Gastrocnemius medialis (tissue), 4 donors: ENCODE data around the gene ELMO1. TPM values are rescaled to one million over a fixed set of nuclear protein-coding genes. Genes with fewer than 3 reads are reported as not detected.

Experiments used
- ATAC-seq, 2 donors: fragments of 150-250 bp; one replicate each; pipeline ENCODE4 v1.9.1; 2016
- DNase-seq, 2 donors: peaks; one replicate each; pipeline ENCODE4 v3.0.0-alpha.2; 2019
- H3K27ac ChIP-seq, 4 donors: fragments of 200-600 bp; sonication (generic); 1 replicate in 1 of 4; 2 replicates in 3 of 4; pipeline ENCODE4 v1.5.1; 2016 to 2018; ENCODE audit warnings: mild to moderate bottlenecking in 2 of 4, moderate library complexity in 1 of 4
- H3K27me3 ChIP-seq, 3 donors: fragments of 200-600 bp; sonication (generic) in 2 of 3; 1 replicate in 1 of 3; 2 replicates in 2 of 3; pipeline versions ENCODE4 v1.5.1 to v1.6.0; 2016 to 2019; ENCODE audit warnings: mild to moderate bottlenecking in 1 of 3, moderate library complexity in 1 of 3
- H3K36me3 ChIP-seq, 2 donors: fragments of 200-600 bp; sonication (generic) in 1 of 2; one replicate each; pipeline ENCODE4 v1.5.1; 2017 to 2018
- H3K4me1 ChIP-seq, 2 donors: fragments of 200-600 bp; sonication (generic) in 1 of 2; one replicate each; pipeline ENCODE4 v1.5.1; 2016 to 2017; ENCODE audit warnings: mild to moderate bottlenecking in 2 of 2
- H3K4me3 ChIP-seq, 4 donors: fragments of 200-600 bp; sonication (generic) in 3 of 4; 1 replicate in 1 of 4; 2 replicates in 3 of 4; pipeline ENCODE4 v1.5.1; 2016 to 2019; ENCODE audit warnings: mild to moderate bottlenecking in 2 of 4
- H3K9me3 ChIP-seq, 3 donors: fragments of 200-600 bp; sonication (generic) in 2 of 3; 1 replicate in 1 of 3; 2 replicates in 2 of 3; pipeline ENCODE4 v1.5.1; 2016 to 2019
- CTCF ChIP-seq, 5 experiments: fragments of 450-650 bp in 3 of 5; fragments of 200-600 bp in 2 of 5; sonication (generic) in 2 of 5; IDR thresholded peaks in 4 of 5; conservative IDR thresholded peaks in 1 of 5; 1 replicate in 4 of 5; 2 replicates in 1 of 5; pipeline ENCODE4 v1.5.1; 2016 to 2019; ENCODE audit warnings: antibody characterized with exemption in 5 of 5, mild to moderate bottlenecking in 3 of 5, moderate library complexity in 3 of 5
- POLR2A ChIP-seq, 2 donors: fragments of 450-650 bp; IDR thresholded peaks; one replicate each; pipeline ENCODE4 v1.6.1; 2017; ENCODE audit warnings: antibody characterized with exemption in 2 of 2, mild to moderate bottlenecking in 2 of 2, moderate library complexity in 2 of 2
- in situ Hi-C, 4 donors: fragments of 200-750 bp; cut with MboI; loops; one replicate each; pipeline versions ENCODE4 v1.15.0 to v1.8.0; 2017; ENCODE audit warnings: low sequenced_read_pairs in 4 of 4
- intact Hi-C: fragments of 100-400 bp; cut with DNase I; formaldehyde crosslinking; loops from one replicate; pipeline ENCODE4 v1.15.1; 2023; ENCODE audit warnings: low total_unique reads
- total RNA-seq, 4 donors: library from RNA; depleted of rRNA; stranded (reverse); fragments of >200 nt; gene quantifications; one replicate each; pipeline versions ENCODE4 v1.1.0 to v1.2.3, GENCODE V29; 2016

Gene ELMO1
- total RNA-seq, 4 donors from 2014 or later, result 8.4 to 18.9 (median 14.6) TPM

DNA sequence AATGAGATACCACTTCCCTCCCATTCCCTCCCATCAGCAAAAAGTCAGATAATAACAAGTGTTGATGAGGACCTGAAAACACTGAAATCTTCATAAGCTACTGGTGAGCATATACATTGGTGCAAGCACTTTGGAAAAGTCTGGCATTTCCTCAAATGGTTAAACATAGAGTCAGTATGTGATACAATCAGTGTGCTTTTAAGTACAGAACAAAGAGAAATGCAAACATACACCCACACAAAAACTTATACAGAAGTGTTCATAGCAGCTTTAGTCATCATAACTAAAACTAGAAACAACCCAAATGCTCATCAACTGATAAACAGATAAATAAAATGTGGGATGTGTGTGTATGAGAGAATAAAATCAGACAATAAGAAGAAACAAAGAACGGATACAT lies 261.9 kb downstream of the ELMO1 start:
- DNase-seq, result no peak
- TF ChIP-seq POLR2A (IDR thresholded peaks at IDR 0.05) (no peak), CTCF (IDR thresholded peaks at IDR 0.05 in 4 of 5, conservative IDR thresholded peaks at IDR 0.05 in 1 of 5) (no peak)
- Histone ChIP-seq H3K4me3 (no peak overlapping the region), H3K4me1 (no peaks in the 10 kb centered on the region), H3K27ac (no peak overlapping the region), H3K27me3 (no peaks in the 10 kb centered on the region), H3K9me3 (no peaks in the 10 kb centered on the region), H3K36me3 (no peaks in the 10 kb centered on the region)
- in situ Hi-C loops, result loop anchor here (10.0 to 25.0 kb wide), 4 partner anchors 202 to 724 kb away; no protein-coding TSS in a partner anchor
- intact Hi-C loops, result loop anchor here (10.0 kb wide), 2 partner anchors 702 to 1272 kb away; no protein-coding TSS in a partner anchor
- ATAC-seq, result no peak

GRCh38 chr7:37181550-37181932 lies 267.1 kb downstream of the ELMO1 start:
- in situ Hi-C loops (loop anchor here (5.0 to 25.0 kb wide), 6 partner anchors 194 to 719 kb away; no protein-coding TSS in a partner anchor), intact Hi-C loops (loop anchor here (10.0 kb wide), 2 partner anchors 697 to 1267 kb away; no protein-coding TSS in a partner anchor)
- no peak overlapping the region for H3K27ac ChIP-seq
- DNase-seq, result no peak
- no peaks in the 10 kb centered on the region for H3K4me1 ChIP-seq
- H3K9me3 ChIP-seq, result no peaks in the 10 kb centered on the region
- ATAC-seq, result no peak
- no peak for TF ChIP-seq POLR2A (IDR thresholded peaks at IDR 0.05)
- TF ChIP-seq CTCF (IDR thresholded peaks at IDR 0.05 in 4 of 5, conservative IDR thresholded peaks at IDR 0.05 in 1 of 5), result no peak
- H3K36me3 ChIP-seq, result no peaks in the 10 kb centered on the region
- H3K4me3 ChIP-seq, result no peak overlapping the region
- no peaks in the 10 kb centered on the region for H3K27me3 ChIP-seq

DNA sequence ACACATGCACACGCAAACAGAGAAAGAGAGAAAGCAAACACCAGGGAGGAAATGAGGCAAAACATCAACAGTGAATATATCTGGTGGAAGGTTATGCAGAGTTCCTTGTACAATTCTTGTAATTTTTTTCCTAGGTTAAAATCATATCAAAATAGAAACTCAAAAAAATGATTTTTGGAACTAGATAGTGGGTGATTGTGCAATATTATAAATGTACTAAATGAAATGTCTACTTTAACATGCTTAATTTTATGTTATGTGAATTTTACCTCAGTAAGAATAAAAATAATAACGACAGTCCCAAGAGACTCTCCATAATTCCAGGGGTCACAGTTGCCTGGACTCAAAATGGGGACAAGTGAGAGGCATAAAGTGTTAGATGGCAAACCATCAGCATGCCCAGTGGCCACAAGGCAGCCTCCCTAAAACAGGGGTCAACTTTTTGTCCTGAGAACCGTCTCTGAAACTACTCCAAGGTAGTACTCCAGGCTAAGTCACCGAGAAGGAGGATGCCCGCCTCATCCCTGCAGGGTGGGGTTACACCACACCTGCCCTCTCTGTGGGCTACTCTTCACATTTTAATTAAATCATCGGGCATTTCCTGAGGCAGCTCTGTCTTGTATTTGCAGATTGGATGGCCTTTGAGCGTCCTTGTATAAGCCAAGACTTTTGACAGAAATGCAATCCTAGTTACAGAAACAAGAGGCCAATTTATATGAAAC lies 267.7 kb downstream of the ELMO1 start:
- TF ChIP-seq CTCF (IDR thresholded peaks at IDR 0.05 in 4 of 5, conservative IDR thresholded peaks at IDR 0.05 in 1 of 5) (no peak), POLR2A (IDR thresholded peaks at IDR 0.05) (no peak)
- no peaks in the 10 kb centered on the region for H3K9me3 ChIP-seq
- DNase-seq (no peak), ATAC-seq (no peak)
- no peaks in the 10 kb centered on the region for H3K36me3 ChIP-seq
- no peak overlapping the region for H3K4me3 ChIP-seq
- in situ Hi-C loops, result loop anchor here (5.0 to 25.0 kb wide), 6 partner anchors 194 to 719 kb away; no protein-coding TSS in a partner anchor
- no peaks in the 10 kb centered on the region for H3K27me3 ChIP-seq
- H3K27ac ChIP-seq, result no peak overlapping the region
- no peaks in the 10 kb centered on the region for H3K4me1 ChIP-seq
- intact Hi-C loops, result loop anchor here (10.0 kb wide), 2 partner anchors 696 to 1266 kb away; no protein-coding TSS in a partner anchor

DNA sequence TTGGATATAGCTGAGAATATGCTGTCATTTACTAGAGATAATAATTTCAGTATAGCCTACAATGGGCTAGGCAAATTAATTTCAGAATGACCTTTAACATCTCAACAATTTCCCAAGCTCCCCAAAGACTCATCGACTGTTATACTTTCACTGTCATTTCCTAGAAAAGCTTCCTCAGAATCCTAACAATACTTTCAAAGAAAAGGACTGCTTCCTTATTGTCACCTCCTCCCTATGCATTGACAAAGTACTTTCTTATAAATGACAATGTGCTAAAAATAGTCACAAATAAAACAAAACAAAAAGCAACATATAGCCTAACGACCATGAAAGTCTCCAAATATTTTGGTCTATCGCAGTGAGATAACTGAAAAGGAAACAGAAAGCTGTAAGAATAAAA lies 272.6 kb downstream of the ELMO1 start:
- intact Hi-C loops, result no loop called here
- in situ Hi-C loops, result loop anchor here in 2 of 4 donors (25.0 kb wide), 2 partner anchors 489 to 714 kb away; no protein-coding TSS in a partner anchor
- TF ChIP-seq POLR2A (IDR thresholded peaks at IDR 0.05), result no peak
- no peak overlapping the region for H3K27ac ChIP-seq
- H3K4me3 ChIP-seq, result no peak overlapping the region
- ATAC-seq, result no peak
- no peak for DNase-seq
- H3K9me3 ChIP-seq, result no peaks in the 10 kb centered on the region
- no peaks in the 10 kb centered on the region for H3K27me3 ChIP-seq
- no peaks in the 10 kb centered on the region for H3K4me1 ChIP-seq
- no peaks in the 10 kb centered on the region for H3K36me3 ChIP-seq

DNA sequence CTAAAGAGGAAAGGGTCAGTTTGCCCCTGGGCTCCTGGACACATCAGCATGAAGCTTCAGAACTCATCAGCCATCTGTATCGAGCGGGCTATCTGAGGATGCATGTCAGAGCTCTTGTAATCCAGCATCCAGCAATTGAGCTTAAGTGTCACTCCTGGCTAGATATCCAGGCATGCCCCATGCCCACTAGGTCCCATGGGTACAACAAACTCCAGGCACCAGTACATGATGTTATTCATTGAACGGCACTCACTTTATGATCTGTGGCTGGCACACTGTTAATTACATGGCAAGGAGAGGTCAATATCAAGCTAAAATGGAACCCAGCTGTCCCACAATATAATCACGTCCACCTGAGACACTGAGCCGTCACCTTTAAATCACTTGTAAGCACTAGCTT lies 274.2 kb downstream of the ELMO1 start:
- in situ Hi-C loops (no loop called here), intact Hi-C loops (no loop called here)

More for the DNA sequence above, 274.2 kb downstream of the ELMO1 start:
- ATAC-seq (no peak), DNase-seq (no peak)
- no peak overlapping the region for H3K4me3 ChIP-seq
- no peaks in the 10 kb centered on the region for H3K36me3 ChIP-seq
- H3K27me3 ChIP-seq, result no peaks in the 10 kb centered on the region
- no peaks in the 10 kb centered on the region for H3K4me1 ChIP-seq
- H3K9me3 ChIP-seq, result no peaks in the 10 kb centered on the region
- H3K27ac ChIP-seq, result no peak overlapping the region
- TF ChIP-seq POLR2A (IDR thresholded peaks at IDR 0.05), result no peak
- TF ChIP-seq CTCF (IDR thresholded peaks at IDR 0.05 in 4 of 5, conservative IDR thresholded peaks at IDR 0.05 in 1 of 5), result no peak
